MV-4-11 (cell line): ENCODE data around the gene PAPOLA.
A peak's percentile ranks its signal among the peaks of the same experiment; 100 is the strongest.

Experiments
- DNase-seq: peaks from one replicate; lab custom pipeline; 2025; lab: John Stamatoyannopoulos, UW

PAPOLA gene

DNA sequence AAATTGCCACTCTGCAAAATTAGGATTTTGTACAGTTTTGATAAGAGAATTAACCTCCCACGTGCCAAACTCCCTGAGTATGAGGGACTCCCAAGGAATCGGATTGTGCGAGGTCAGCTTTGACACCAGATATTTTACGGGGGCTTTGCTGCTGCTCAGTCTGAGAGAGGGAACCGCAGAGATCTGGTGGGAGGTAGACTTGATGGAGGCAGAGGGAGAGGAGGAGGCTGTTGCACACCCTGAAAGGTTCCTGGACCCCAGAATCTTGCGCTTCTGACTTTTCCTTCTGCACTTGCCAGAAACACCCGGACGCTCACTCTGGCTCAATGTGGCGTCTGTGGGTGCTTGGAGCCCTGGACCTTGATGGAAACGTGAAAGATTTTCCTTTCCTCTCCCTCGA, 83.9 kb downstream of the PAPOLA start:
- DNase-seq = no peak

DNA sequence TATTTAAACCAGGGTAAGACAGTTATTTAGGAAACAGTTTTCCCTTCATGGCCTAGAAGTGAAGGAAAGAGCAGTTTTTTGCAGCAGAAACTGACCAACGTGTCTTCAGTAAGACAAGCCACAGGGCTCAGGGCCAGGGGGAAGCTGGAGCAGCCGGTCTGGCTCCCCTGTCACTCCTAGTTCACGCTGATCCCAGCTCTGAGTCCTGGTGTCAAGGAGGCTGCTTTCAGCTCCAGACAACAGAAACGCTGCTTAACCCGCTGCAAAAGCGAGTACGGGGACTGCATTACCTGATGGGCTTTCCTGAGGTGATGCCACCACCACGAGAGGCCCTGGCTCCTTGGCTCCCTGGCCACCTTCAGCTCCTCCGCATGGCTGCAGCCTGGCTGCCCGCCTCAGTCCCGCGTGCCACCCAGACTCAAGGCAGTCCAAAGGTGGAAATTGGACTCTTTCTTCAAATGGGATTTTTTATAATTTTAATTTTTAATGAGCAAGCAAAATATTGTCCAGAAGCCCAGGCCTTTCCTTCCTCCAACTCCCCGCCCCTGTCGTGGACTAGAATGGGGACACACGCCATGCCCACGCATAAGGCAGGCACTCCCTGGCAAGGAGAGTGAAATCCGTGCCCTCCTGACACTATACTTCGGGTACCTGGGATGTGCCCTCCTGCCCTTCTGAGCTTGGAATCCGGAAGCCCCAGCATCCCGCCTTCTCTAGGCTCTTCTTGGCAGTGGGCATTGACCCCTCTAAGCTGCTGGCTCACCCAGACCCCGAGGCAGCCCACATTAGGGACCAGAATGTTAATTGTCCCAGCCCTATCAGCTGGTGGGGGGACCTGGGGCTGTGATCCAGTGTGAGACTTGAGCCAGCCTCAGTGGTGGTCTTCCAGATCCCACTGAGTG, 85.0 kb downstream of the PAPOLA start:
- no peak for DNase-seq

DNA sequence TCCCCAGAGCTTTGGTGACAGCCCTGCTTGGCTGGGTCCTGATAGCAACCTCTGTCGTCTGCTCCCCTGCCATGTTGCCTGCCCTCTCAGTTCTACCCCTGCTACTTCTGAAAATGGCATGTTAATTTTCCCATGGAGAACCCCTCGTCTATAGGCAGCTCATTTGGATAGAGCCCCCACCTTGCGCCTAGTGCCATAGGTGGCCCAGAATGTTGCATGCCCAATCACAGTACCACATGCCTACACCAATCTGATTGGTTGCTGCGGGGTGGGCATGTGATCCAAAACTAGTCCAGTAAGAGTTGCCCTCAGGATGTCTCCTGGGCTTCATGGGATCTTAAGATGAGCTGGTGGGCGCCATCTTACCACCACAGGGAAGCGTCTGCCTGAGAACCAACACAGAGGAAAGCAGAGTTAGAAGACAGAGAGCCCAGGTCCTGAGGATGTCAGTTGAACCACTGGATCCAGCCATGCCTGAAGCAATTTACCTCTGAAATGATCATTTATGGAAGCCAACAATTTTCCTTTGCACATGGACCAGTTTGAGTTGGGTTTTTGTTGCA, 85.7 kb downstream of the PAPOLA start:
- no peak for DNase-seq

DNA sequence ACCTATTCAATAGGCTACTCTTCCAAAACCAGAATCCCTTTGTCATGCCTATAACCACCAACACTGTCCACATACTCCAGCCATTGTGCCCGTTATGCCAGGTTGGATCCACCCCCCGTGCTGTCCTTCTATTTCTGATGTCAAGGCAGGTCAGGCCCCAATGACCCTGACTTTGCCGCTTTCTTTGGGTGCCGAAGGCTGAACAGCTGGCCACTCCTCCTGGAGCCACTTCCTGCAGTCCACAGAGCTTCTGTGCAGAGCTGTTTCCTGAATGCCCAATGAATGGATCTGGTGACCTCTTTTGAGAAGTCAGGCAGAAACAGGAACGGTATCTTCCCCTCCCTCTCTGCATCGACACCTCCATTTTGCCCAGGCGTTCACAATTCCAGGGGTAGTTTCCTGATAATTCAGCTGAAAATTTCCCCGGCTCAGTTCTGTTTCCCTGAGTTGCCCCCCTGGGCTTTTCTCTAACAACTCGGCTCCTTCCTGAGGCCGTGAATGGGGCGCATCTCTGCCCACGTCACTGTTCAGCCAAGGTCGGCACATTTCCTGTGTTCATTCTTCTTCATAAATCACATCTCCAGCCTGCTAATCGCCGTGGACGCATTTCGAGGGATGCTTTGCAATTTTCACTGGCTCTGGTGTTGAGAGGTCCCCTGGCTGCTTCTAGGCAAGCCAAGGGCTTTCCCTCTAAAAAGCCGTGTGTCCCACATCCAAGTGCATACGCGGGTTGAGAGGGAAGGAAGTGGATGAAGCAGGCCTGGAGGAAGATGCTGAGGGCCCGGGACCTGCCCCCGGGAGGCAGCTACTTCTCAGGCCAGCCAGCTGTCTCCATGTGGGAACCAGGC, 86.5 kb downstream of the PAPOLA start:
- no peak for DNase-seq

DNA sequence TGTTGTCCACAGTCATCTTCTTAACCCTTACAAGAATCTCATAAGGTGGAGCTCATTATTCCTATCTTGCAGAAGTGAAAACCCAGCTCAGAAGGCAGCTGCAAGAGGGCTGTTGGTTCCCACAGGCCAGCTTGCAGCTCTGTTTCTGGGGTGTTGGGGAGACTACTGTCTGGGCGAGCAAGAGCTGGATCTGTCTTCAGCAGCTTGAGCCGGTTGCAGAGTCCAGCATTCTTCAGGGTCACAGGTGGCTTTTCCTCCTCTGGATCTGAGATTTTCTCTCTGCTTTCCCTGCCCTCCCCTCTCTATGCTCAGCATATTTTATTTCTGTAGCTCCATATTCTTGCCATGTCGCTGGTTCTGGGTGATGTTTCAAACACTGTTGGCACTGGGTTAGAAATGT, 87.4 kb downstream of the PAPOLA start:
- DNase-seq = peak; percentile 13

DNA sequence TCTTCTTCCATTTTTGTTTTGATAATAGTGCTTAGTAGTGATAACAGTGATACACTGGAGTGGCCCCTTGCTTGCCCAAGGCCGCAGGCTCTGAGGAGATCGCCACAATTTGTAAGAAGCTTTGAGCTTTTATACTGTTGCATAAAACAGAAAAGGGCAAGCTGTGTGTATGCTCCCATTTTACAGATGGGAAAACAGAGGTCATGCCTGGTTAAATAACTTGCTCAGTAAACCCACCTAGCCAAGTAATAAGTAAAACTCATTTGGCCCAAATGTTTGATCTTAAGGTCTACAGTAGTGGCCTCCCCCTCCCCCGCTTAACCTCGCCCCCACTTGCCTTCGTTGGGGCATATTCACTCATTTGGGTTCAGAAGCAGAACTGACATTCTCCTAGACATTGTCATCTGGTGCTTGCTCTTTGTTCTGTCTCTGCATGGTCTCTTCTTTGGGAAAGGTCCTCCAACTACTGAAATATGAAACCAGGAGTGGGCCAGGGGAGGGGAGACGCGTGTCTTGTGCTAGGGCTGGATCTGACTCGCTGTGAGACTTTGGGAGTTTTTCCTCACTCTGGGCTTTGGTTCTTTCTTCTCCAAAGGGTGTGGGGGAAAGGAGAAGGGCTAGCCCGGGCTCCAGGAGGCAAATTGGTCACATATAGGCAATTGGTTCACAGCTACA, 88.1 kb downstream of the PAPOLA start:
- DNase-seq = no peak

DNA sequence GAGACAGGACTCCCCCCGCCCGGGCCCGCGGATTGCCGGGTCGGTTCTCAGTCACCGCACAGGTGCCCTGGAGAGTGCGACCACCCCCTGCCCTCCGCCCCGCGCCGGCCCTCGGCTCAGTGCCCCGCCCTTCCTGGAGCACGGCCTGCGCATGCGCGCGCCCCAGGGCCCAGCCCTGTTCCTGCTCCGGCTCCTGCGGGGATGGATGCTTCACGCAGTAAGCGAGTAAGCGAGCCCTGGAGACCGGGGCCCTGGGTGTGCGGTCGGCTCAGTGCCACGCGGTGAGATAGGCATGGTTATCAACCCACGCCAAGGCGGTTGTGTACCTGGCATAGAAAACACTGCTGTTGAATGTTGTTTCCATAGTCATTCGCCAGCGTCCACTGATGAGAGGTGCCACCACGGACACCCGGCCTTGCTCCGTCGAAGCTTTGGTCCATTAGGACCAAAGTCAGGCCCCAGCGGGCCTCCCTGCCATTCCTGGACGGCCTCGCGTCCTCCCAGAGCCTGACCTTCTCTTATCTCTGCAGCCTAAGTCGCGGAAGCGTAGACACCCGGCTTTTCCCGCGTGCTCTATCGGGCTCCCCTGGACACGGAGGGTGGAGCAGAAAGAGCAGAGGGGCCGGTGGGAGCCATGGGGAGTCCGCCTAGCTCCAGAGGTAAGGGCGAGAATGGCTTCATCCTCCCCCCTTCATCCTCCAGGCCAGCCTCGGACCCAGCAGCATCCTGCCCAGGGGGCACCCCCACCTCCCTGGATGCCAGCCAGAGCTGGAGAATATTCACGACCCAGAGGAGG, 90.6 kb downstream of the PAPOLA start:
- peak; percentile 45 for DNase-seq

DNA sequence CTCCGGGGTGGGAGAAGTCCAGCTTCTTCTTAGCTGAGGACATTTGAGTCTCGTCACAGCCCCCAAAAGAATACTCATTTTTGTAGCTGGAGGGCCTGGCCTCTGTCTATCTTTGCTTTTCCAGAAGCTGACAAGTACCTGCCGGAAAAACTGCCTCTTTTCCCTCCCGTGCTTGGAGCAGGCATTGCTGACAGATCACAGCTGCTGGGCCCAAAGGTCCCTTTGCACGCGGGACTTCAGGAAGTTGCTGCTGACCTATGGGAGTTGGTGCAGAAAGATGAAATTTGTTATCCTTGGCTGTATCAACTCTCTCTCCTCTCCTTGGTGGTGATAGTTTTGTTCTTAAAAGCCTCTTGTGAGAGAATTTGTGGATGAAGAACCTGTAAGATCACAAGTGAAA, 92.8 kb downstream of the PAPOLA start:
- DNase-seq = no peak

DNA sequence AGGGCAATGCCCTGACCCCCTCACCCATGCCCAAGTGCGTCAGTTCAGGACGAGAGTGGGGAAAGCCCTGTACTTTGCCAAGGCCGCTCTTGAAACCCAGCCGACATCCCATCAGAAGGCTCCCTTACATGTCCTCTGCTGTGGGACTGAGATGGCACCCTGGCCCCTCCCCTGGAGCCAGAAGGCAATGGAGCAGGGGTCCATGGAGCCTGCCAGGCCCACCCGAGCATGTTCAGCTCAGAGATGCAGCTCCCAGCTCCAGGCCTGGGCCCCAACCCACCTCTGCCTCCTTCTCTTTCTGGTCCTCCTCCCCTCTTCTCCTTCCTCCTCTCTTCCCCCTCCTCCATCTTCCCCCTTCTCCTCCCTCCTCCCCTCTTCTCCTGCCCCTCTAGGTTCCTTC, 95.5 kb downstream of the PAPOLA start:
- DNase-seq = no peak

DNA sequence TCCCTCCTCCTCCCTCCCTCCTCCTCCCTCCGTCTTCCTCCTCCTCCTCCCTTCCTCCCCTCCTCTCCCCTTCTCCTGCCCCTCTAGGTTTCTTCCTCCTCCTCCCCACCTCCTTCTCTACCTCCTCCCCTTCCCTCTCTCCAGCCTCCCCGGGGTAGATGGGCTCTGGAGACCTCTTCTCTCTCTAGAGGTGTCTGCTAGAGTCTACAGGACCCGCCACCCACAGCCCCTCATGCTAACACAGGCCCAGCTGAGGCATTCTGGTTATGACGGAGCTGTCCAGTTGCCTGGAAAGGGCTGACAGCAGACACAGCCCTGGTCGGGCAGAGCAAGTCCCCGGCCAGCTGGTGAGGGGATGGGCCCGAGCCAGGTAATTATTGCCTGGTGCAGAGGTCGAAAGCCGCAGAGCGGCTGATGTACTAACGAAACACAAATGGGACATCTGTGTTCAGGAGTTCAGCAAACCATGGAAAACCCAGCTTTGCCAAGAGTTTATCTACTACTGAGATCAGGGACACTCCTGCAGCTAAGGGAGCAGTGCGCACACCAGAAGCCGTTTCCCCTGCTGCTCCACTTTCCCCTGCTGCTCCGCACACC, 96.2 kb downstream of the PAPOLA start:
- DNase-seq = no peak

DNA sequence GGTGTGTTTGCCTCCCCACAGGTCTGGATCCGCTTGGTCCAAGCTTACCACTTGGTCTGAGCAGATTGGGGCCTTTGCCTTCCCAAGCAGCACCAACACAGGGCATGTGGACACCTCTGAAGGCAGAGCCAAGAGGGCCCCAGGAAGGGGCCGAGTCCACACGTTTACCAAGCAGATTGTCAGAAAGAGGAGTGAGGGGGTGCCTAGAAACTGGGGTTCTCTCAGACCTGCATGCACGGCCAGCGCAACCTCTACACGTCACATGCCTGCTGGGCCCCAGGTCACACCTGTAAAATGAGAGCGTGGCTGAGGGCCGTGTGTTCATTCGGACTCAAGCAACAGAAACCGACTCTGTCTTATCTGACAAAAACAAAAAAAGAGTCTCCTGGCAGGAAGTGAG, 96.9 kb downstream of the PAPOLA start:
- DNase-seq = no peak

DNA sequence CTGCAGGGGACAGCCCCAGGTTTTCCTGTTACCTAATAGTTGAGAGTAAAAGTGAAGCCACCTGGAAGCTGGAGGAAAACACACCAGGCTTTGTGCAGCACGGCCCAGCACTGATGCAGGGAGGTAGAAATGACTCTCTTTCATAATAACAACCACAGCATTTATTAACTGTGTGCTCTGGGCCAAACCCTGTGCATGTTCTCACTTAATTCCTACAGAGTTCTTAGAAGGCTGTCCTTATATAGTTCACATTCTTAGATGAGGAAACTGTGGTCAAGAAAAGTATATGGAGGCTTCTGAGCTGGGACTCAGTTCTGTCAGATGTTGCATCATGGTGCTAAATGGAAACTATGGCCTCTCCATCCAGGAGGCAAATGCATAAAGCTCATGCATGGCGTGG, 100.0 kb downstream of the PAPOLA start:
- peak; percentile 98 for DNase-seq

DNA sequence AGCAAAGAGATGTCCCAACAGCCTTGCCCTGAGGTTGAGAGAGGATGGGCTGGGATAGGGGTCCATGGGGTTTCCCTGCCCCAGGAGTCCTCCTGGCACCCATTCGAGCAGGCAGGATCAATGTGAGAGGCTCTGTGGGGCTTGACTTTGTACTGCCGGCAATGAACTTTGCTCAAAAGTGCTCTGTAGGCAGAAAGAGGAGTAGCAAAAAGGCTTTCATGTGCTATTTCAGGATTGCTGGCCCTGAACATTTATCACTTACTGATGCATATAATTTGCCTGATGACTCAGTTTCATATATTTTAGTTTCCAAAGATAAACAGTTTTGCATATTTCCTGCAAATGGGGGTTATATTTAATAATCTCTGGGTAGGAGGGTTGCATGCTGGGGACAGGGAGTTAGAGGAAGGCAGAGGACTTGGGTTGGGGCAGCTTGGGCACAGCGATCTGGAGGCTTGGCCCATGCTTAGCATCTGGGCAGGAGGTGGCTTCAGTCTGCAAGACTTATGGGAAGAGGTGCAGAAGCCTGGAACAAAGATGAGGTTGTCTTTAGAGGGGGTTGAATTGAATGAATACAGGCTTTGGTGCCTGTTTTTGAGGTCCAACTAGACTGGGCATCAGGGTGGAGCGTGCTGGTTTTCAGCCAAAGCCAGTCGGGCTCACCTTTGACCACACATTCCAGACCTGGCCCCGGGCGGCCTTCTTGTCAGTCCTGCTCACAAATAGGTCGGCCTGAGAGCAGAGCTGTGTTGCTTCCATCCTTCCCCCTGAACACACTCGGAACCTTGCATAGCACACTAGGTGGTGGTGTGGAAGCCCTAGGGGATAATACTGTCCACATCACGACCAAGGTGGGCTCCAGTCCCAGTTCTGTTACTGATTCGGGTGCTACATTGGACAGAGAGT, 101.4 kb downstream of the PAPOLA start:
- no peak for DNase-seq

DNA sequence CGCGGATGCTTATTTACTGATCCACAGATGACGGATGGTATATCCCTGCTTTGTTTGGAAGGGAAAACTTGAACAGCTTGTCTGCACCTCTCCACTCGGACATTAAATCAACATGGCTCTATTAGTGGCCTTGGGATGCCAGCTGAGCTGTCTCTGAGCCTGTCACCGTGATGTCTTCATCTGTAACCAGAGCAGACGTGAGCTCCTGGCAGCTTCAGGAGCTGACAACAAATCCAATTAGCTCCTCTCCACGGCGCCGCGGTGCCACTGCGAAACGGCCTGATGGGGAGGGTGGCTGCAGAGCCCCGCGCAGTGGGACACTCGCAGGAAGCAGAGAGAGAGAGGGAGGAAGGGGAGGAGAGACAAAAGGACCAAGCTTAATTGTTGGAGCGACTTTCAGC, 112.3 kb downstream of the PAPOLA start:
- DNase-seq = no peak

DNA sequence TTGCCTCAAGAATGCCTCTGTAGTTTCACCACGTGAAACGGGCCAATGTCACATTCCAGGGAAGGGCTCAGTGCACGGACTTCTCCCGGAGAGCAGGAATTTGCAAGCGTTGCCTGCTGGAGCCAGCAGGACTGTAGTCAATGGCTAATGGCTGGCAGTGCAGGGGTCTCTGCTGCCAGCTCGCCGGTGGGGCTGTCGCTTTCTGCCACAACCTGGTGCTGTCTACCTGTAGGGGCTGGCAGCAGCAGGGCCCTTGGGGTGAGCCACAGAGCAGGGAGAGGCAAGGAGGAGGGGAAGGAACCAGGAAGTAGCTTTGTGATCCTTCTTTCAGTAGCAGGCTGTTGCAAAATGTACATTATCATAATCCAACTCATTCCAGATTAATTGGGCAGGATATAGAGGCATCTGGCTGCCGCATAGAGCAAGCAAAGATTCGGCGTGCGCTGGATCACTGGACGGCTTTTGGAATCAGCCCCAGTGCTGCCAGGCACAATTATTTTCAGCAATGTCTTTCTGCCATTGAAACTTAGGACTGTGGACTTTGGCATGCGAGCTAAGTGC, 114.1 kb downstream of the PAPOLA start:
- DNase-seq = no peak
